Thymus (tissue), 11 donors: ENCODE data around the gene DKK3. TPM values are rescaled to one million over a fixed set of nuclear protein-coding genes. Genes with fewer than 3 reads are reported as not detected.

ENCODE experiments used
- DNase-seq, 9 donors: peaks; one replicate each; pipeline ENCODE4 v3.0.0-alpha.2; 2013; ENCODE audit warnings: low spot score in 9 of 9, low read depth in 6 of 9, missing footprints in 1 of 9
- H3K27ac ChIP-seq, 2 donors: one replicate each; pipeline ENCODE4 v1.5.1; 2013; ENCODE audit warnings: control low read depth in 1 of 2, low read depth in 1 of 2, low read length in 1 of 2, mild to moderate bottlenecking in 1 of 2, moderate library complexity in 1 of 2
- H3K27me3 ChIP-seq, 2 donors: one replicate each; pipeline ENCODE4 v1.5.1; 2013; ENCODE audit warnings: low read length in 1 of 2; ENCODE audit not compliant: control insufficient read depth in 2 of 2, insufficient read depth in 1 of 2
- H3K36me3 ChIP-seq, 2 donors: one replicate each; pipeline ENCODE4 v1.5.1; 2013; ENCODE audit warnings: low read length in 1 of 2, mild to moderate bottlenecking in 1 of 2, moderate library complexity in 1 of 2; ENCODE audit not compliant: control insufficient read depth in 2 of 2, insufficient read depth in 2 of 2
- H3K4me1 ChIP-seq, 2 donors: one replicate each; pipeline ENCODE4 v1.5.1; 2013; ENCODE audit warnings: low read length in 2 of 2; ENCODE audit not compliant: control insufficient read depth in 2 of 2, insufficient read depth in 2 of 2
- H3K4me3 ChIP-seq, 2 donors: one replicate each; pipeline ENCODE4 v1.5.1; 2013; ENCODE audit warnings: low read length in 2 of 2, control low read depth in 1 of 2, mild to moderate bottlenecking in 1 of 2
- H3K9me3 ChIP-seq, 2 donors: one replicate each; pipeline ENCODE4 v1.5.1; 2013; ENCODE audit warnings: low read length in 1 of 2, mild to moderate bottlenecking in 1 of 2; ENCODE audit not compliant: control insufficient read depth in 2 of 2, insufficient read depth in 1 of 2
- WGBS: extraction: QIAGEN DNeasy Blood & Tissue Kit; methylation state at CpG from one replicate; pipeline ENCODE4 v1.1.7; 2013; 5-methylcytosine and 5-hydroxymethylcytosine counted together
- polyA plus RNA-seq: library from polyadenylated mRNA; stranded (reverse); fragments of 200-250 nt; gene quantifications from one replicate; pipeline ENCODE4 v1.2.3, GENCODE V29; 2013
- total RNA-seq: library from RNA; stranded (reverse); fragments of 120-200 nt; gene quantifications from one replicate; pipeline ENCODE4 v1.2.4, GENCODE V29; 2013
- donor health status: healthy.

DKK3 gene
- total and polyA plus RNA-seq, 2 donors = 7.5 to 12.8 TPM

- Histone ChIP-seq H3K9me3 (no peaks in the 10 kb centered on the region), H3K36me3 (no peaks in the 10 kb centered on the region), H3K27me3 (no peaks in the 10 kb centered on the region), H3K4me1 (no peaks in the 10 kb centered on the region), H3K27ac (no peak overlapping the region), H3K4me3 (no peak overlapping the region)
- WGBS = 100% methylated on average over 1 of the region's 1 CpG
- no peak for DNase-seq
Measured at GRCh38 chr11:11987503-11988022, 20.9 kb downstream of the DKK3 start.

DNA sequence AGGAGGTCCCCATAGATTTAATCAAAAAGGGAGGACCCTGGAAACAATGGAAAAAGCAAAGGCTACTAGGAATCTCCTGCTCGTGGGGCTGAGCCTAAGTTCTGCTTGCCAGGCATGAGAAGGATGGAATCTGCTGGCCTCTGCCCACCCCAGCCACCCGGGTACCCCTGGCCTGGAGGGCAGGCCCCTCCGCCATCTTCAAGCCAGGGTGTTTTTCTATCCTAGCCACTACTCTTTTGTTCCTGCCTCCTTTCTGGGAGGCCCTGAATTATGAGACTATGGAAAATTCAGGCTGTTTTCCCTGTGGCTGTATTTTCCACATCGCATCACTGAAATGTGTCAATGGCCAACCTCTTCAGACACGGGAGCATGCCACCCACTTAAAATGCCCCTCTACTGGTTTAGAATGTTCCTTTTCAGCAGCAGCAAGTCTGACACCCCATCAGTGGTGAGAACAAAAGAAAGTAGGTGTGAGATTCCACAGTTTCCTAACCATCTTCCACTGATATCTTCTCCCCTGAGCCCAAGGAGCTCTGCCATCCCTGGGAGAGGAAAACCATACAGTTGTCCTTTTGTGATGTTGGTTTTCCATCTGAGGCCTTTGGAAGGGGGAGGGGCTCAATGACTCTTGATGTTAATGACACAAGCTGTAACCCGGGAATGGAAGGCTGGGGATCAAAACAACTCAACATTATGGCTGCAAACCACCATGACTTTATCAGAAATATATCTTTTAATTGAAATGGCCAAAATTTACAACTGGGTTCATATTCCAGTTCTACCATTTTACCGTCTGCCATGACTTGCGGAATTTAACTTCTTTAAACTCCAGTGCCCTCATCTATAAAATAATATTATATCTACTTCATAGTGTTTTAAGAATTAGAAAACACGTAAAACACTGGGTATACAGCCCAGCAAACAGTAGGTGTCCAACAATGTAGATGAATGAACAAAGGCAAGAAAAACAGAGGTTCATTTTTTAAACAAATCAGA is 22.2 kb downstream of the DKK3 start:
- Histone ChIP-seq H3K4me3 (no peak overlapping the region), H3K27me3 (no peaks in the 10 kb centered on the region), H3K9me3 (no peaks in the 10 kb centered on the region), H3K27ac (no peak overlapping the region), H3K36me3 (no peaks in the 10 kb centered on the region), H3K4me1 (no peaks in the 10 kb centered on the region)
- 96% methylated on average over 9 of the region's 9 CpGs for WGBS
- DNase-seq = no peak

GRCh38 chr11:11985016-11985715 is 23.3 kb downstream of the DKK3 start:
- 97% methylated on average over 8 of the region's 8 CpGs for WGBS
- Histone ChIP-seq H3K9me3 (no peaks in the 10 kb centered on the region), H3K27me3 (no peaks in the 10 kb centered on the region), H3K4me3 (no peak overlapping the region), H3K4me1 (no peaks in the 10 kb centered on the region), H3K36me3 (no peaks in the 10 kb centered on the region), H3K27ac (no peak overlapping the region)
- DNase-seq = no peak

GRCh38 chr11:11984563-11984962 is 23.9 kb downstream of the DKK3 start:
- no peak for DNase-seq
- Histone ChIP-seq H3K4me3 (no peak overlapping the region), H3K36me3 (no peaks in the 10 kb centered on the region), H3K27me3 (no peaks in the 10 kb centered on the region), H3K9me3 (no peaks in the 10 kb centered on the region), H3K27ac (no peak overlapping the region), H3K4me1 (no peaks in the 10 kb centered on the region)
- WGBS = 56% methylated on average over 5 of the region's 5 CpGs

DNA sequence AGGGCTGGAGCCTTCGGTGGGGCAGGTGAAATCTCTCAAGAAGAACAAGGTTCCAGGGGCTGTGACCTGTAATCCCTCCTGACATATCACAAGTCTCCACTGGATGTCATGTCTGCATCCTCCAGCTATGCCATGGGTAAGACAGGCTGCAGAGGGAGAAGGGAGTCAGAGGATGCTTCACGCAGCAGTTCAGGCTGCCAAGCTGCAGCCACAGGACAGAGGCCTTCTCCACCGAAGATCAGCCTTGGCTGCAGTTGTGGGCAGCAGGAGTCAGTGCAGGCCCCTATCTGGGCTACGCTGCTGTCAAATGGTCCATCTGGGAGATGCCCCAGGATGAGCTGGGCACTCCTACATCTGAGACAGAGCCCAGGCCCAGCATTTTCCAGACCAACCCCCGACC is 25.0 kb downstream of the DKK3 start:
- Histone ChIP-seq H3K27me3 (no peaks in the 10 kb centered on the region), H3K4me3 (no peak overlapping the region), H3K27ac (no peak overlapping the region), H3K4me1 (no peaks in the 10 kb centered on the region), H3K36me3 (no peaks in the 10 kb centered on the region), H3K9me3 (no peaks in the 10 kb centered on the region)
- no peak for DNase-seq
- 78% methylated on average over 5 of the region's 5 CpGs for WGBS

DNA sequence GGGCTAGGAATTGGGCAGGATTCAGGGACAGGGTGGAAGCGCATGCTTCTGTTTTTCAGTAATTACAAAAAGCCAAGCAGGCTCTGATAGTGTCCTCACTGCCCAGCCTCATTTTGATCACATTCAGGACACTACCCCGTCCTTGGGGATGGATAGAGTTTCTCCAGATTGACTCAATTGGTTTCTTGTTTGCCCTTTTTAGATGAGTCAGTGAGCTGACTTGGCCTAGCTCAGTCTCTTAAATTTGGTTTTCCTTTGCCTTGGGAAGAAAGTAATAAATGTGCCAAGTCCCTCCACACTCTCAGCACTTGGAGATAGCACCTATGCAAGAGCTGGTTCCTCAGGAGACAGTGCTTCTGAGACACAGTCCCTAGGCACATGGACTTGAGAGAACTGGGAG is 25.5 kb downstream of the DKK3 start:
- Histone ChIP-seq H3K4me1 (no peaks in the 10 kb centered on the region), H3K9me3 (no peaks in the 10 kb centered on the region), H3K27me3 (no peaks in the 10 kb centered on the region), H3K4me3 (no peak overlapping the region), H3K27ac (no peak overlapping the region), H3K36me3 (no peaks in the 10 kb centered on the region)
- 93% methylated on average over 2 of the region's 2 CpGs for WGBS
- no peak for DNase-seq

GRCh38 chr11:11982461-11982860 is 26.0 kb downstream of the DKK3 start:
- WGBS = 98% methylated on average over 10 of the region's 10 CpGs
- Histone ChIP-seq H3K27ac (no peak overlapping the region), H3K36me3 (no peaks in the 10 kb centered on the region), H3K9me3 (no peaks in the 10 kb centered on the region), H3K4me1 (no peaks in the 10 kb centered on the region), H3K27me3 (no peaks in the 10 kb centered on the region), H3K4me3 (no peak overlapping the region)
- DNase-seq = no peak

DNA sequence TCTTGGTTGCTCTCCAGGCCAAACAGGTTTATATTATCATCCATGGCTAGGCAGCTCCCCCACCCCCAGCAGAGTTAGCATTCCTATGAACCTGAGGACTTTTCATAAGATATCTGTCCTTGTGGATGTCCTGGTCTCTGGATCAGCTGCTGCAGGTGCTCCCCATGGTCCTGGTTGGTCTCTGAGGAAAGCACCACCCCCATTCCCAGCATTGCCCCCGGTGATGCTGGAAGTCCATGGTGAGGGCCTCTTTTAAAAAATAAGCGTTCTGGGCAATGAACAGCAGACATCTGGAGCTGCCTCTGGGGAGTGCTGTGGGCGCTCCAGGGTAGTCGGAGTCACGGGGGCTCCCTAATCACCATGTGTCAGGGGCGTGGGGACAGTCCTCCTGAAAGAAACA is 26.6 kb downstream of the DKK3 start:
- H3K4me1 ChIP-seq = no peaks in the 10 kb centered on the region

GRCh38 chr11:11981364-11981763 is 27.1 kb downstream of the DKK3 start:
- no peak overlapping the region for H3K4me3 ChIP-seq
- no peaks in the 10 kb centered on the region for H3K27me3 ChIP-seq
- no peaks in the 10 kb centered on the region for H3K4me1 ChIP-seq
- no peaks in the 10 kb centered on the region for H3K9me3 ChIP-seq
- DNase-seq = no peak
- WGBS = 97% methylated on average over 5 of the region's 5 CpGs
- H3K36me3 ChIP-seq = no peaks in the 10 kb centered on the region
- no peak overlapping the region for H3K27ac ChIP-seq

More for the DNA sequence above, 26.6 kb downstream of the DKK3 start:
- Histone ChIP-seq H3K4me3 (no peak overlapping the region), H3K9me3 (no peaks in the 10 kb centered on the region), H3K27me3 (no peaks in the 10 kb centered on the region), H3K36me3 (no peaks in the 10 kb centered on the region), H3K27ac (no peak overlapping the region)
- no peak for DNase-seq
- 97% methylated on average over 6 of the region's 6 CpGs for WGBS
